OCI-M2 (cell line): ENCODE results near the gene TEX47.

Experiments used
- DNase-seq: peaks from one replicate; lab custom pipeline; 2025; ENCODE audit not compliant: unreplicated experiment; lab: John Stamatoyannopoulos, UW

TEX47 gene

GRCh38 chr7:88746126-88746525, 49.4 kb downstream of the TEX47 start:
- no peak for DNase-seq
